Lower lobe of right lung (tissue), 2 donors: ENCODE data around the gene EIF3I. TPM values are rescaled to one million over a fixed set of nuclear protein-coding genes. Genes with fewer than 3 reads are reported as not detected.

Experiments used
- ATAC-seq, 2 donors: fragments of 200-7000 bp; cut with Tn5 transposase; one replicate each; pipeline ENCODE4 v1.9.1; 2020 to 2022; ENCODE audit warnings: mild to moderate bottlenecking in 2 of 2, moderate library complexity in 2 of 2
- DNase-seq: peaks from one replicate; pipeline ENCODE4 v3.0.0-alpha.2; 2020
- H3K27ac ChIP-seq: fragments of 200-600 bp; one replicate; pipeline ENCODE4 v1.8.0; 2022
- H3K27me3 ChIP-seq: fragments of 200-600 bp; one replicate; pipeline ENCODE4 v1.8.0; 2022; ENCODE audit warnings: low read depth
- H3K36me3 ChIP-seq: fragments of 200-600 bp; one replicate; pipeline ENCODE4 v1.8.0; 2022; ENCODE audit warnings: mild to moderate bottlenecking
- H3K4me1 ChIP-seq: fragments of 200-600 bp; one replicate; pipeline ENCODE4 v1.8.0; 2022
- H3K4me3 ChIP-seq: fragments of 200-600 bp; one replicate; pipeline ENCODE4 v1.8.0; 2022; ENCODE audit warnings: mild to moderate bottlenecking
- H3K9me3 ChIP-seq: fragments of 200-600 bp; one replicate; pipeline ENCODE4 v1.8.0; 2022
- intact Hi-C: fragments of 100-400 bp; cut with DNase I; formaldehyde crosslinking; loops from one replicate; pipeline ENCODE4 v1.11.0; 2022
- total RNA-seq: library from RNA; stranded (reverse); fragmentation: NEBNext Ultra II Directional; extraction: Animal tissue kit (Norgen Biotek cat#: 25700); gene quantifications from one replicate; pipeline ENCODE4 v1.2.1, GENCODE V29; 2021
- TF ChIP-seq, protein P1 (sequence below): fragments of 200-600 bp; IDR thresholded peaks from one replicate; pipeline ENCODE4 v1.8.0; 2022; ENCODE audit warnings: antibody characterized with exemption, mild to moderate bottlenecking
- donor health status: DM: no; HTN: yes; CAD: no; lungs with severe emphysema.

EIF3I gene
- total RNA-seq, 1 donor from 2014 or later, result 99.4 TPM

DNA sequence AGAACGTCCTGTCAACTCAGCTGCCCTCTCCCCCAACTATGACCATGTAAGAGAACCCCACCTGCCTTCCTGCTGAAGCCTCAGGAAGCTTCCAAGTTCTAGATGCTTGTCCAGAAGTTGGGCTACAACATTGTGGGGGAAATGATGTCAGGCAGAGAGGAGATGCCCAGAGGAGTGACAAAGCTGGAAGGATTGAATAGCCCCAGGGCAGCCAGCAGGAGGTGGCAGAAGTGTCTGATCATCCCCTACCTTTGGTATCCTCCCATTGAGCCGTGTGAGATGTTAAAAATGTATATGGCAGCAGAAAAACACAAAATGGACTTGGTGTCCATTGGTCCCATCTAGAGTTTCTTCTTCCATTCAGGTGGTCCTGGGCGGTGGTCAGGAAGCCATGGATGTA lies 6.6 kb downstream of the EIF3I start:
- Histone ChIP-seq H3K27me3 (no peaks in the 10 kb centered on the region), H3K9me3 (no peaks in the 10 kb centered on the region), H3K36me3 (peaks cover 97% of the 10 kb centered on the region), H3K4me1 (peaks cover 8% of the 10 kb centered on the region), H3K4me3 (no peak overlapping the region), H3K27ac (no peak overlapping the region)
- DNase-seq, result no peak
- TF ChIP-seq, protein P1, sequence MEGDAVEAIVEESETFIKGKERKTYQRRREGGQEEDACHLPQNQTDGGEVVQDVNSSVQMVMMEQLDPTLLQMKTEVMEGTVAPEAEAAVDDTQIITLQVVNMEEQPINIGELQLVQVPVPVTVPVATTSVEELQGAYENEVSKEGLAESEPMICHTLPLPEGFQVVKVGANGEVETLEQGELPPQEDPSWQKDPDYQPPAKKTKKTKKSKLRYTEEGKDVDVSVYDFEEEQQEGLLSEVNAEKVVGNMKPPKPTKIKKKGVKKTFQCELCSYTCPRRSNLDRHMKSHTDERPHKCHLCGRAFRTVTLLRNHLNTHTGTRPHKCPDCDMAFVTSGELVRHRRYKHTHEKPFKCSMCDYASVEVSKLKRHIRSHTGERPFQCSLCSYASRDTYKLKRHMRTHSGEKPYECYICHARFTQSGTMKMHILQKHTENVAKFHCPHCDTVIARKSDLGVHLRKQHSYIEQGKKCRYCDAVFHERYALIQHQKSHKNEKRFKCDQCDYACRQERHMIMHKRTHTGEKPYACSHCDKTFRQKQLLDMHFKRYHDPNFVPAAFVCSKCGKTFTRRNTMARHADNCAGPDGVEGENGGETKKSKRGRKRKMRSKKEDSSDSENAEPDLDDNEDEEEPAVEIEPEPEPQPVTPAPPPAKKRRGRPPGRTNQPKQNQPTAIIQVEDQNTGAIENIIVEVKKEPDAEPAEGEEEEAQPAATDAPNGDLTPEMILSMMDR, result no peak
- ATAC-seq, result no peak
- intact Hi-C loops, result no loop called here

DNA sequence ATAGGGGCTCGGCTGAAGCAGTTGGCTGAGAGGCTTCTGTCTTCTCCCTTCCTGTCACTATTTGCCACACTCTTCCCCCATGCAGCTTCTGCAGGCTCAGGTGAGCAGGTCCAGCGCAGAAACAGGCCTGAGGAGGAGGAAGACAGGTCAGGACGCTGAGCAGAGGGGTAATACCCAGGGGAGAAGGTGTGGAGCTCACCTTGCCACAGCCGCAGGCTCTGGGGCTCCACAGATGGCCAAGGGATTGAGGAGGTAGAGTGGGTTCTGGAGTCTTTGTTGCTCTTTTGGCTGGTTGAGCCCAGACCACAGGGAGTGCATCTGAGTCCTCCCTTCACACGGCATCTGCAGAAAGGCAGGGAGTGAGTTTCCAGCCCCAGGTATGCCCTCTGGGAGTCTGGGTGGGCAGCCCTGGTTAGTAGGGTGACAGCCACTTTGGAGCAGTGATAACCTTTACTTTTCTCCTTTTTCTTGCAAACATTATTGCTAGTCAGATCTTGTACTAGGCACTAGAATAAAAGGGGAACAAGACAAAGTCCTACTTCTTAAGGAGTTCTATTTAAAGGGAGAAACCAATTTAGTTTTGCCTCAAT lies 9.7 kb downstream of the EIF3I start:
- no peak for ATAC-seq
- Histone ChIP-seq H3K9me3 (no peaks in the 10 kb centered on the region), H3K27me3 (no peaks in the 10 kb centered on the region), H3K36me3 (peaks cover 77% of the 10 kb centered on the region), H3K4me1 (no peaks in the 10 kb centered on the region), H3K27ac (no peak overlapping the region), H3K4me3 (no peak overlapping the region)
- DNase-seq, result no peak
- TF ChIP-seq, protein P1, result no peak
- intact Hi-C loops, result no loop called here

DNA sequence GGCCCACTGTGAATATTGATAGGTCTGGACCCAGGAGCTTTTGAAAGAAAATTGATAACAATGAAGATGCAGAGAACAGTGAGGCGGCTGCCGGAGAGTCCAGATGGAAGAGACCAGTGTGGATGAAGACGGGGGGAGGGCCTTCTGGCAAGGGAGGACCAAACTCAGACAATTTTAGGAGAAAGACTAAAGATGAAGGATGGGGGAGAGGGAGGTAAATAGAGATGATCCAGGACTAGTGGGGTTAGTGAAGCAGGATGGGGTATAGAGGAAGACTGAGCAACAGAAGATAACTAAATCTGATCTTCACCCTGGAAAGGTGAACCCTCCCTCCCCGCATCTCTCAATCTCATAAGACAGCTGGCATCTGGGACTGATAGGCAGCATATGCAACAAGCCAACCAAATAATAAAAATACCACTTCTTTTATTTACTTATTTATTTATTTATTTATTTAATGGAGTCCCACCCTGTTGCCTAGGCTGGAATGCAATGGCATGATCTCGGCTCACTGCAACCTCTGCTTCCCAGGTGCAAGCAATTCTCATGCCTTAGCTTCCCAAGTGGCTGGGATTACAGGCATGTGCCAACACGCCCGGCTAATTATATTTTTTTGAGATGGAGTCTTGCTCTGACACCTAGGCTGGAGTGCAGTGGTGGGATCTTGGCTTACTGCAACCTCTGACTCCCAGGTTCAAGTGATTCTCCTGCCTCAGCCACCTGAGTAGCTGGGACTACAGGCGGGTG lies 10.5 kb downstream of the EIF3I start:
- H3K36me3 ChIP-seq, result peaks cover 69% of the 10 kb centered on the region
- DNase-seq (no peak), ATAC-seq (no peak)
- no peaks in the 10 kb centered on the region for H3K9me3 ChIP-seq
- TF ChIP-seq, protein P1, result no peak
- H3K27me3 ChIP-seq, result no peaks in the 10 kb centered on the region
- intact Hi-C loops, result no loop called here
- no peak overlapping the region for H3K27ac ChIP-seq
- H3K4me3 ChIP-seq, result no peak overlapping the region
- no peaks in the 10 kb centered on the region for H3K4me1 ChIP-seq

DNA sequence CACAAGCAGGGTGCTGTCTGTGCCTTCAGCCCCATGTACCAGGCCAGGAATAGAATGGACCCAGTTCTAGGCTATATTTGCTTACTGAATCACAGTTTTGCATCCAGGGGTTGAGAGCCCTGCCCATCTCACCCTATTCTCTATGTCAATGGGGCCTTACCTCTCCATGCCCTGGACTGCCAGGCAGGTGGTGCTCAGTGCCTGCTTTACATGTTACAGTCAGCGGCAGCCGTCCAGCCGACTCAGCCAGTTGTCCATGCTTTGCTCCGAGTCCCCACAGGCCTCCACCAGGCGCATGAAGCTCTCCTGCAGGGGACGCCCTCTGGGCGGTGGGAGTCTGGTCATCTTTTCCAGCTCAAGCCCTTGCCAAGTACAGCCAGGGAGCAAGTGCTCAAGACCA lies 12.6 kb downstream of the EIF3I start:
- DNase-seq, result no peak
- intact Hi-C loops, result no loop called here
- TF ChIP-seq, protein P1, result no peak
- H3K9me3 ChIP-seq, result no peaks in the 10 kb centered on the region
- H3K4me3 ChIP-seq, result no peak overlapping the region
- no peak for ATAC-seq
- H3K27me3 ChIP-seq, result no peaks in the 10 kb centered on the region
- peaks cover 7% of the 10 kb centered on the region for H3K4me1 ChIP-seq
- no peak overlapping the region for H3K27ac ChIP-seq
- peaks cover 49% of the 10 kb centered on the region for H3K36me3 ChIP-seq

DNA sequence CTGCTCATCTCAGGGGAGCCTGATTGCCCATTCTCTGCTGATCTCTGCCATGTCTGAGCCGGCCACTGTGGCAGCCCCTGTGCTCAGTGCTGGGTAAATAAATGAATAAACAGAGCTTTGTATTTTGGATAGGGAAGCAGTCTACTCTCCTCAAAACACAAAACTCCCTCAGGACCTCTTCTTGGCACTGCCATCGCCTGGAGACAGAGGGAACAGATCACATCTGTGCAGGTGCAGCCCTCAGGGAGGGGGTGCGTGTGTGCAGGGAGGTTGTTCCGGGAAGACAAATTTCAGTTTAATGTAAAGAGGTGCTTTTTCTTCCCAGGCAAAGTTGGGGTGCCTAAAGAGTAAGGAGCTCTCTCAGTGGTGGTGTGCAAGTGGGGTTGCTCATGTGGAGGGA lies 17.1 kb downstream of the EIF3I start:
- H3K27ac ChIP-seq, result no peak overlapping the region

More for the DNA sequence above, 17.1 kb downstream of the EIF3I start:
- Histone ChIP-seq H3K9me3 (no peaks in the 10 kb centered on the region), H3K27me3 (no peaks in the 10 kb centered on the region), H3K4me3 (peak overlapping the region; percentile 63), H3K36me3 (peaks cover 6% of the 10 kb centered on the region), H3K4me1 (peaks cover 35% of the 10 kb centered on the region)
- ATAC-seq (no peak), DNase-seq (no peak)
- TF ChIP-seq, protein P1, result no peak
- intact Hi-C loops, result no loop called here
